Measurements from ENCODE around the gene NRCAM.

Gene NRCAM

GRCh38 chr7:108204281-108204796 is 251.9 kb downstream of the NRCAM start:
- no peak for DNase-seq (ENCODE audit: low read depth in 2 of 2)

- no peak for DNase-seq (ENCODE audit: low read depth in 2 of 2)
Measured at GRCh38 chr7:108203537-108203936, 252.7 kb downstream of the NRCAM start.

DNA sequence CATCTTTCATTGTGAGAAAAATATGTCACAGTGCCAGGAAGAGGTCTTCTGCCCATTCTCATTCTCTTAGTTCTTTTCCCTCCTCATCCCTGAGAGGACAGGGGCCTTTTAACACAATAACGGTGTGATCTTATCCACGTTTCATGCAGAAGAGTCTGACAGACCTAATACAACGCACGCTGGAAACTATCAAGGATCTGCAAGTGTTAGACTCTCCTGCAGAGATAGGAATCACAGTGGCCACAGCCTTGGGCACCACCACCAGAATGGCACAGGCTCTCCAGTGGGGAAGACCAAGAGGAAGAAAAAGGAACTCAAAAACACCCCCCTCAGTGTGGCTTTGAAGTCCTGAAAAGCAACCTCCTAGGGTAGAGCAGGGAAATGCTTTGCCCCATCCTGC is 253.5 kb downstream of the NRCAM start:
- no peak for DNase-seq (ENCODE audit: low read depth in 2 of 2)

DNA sequence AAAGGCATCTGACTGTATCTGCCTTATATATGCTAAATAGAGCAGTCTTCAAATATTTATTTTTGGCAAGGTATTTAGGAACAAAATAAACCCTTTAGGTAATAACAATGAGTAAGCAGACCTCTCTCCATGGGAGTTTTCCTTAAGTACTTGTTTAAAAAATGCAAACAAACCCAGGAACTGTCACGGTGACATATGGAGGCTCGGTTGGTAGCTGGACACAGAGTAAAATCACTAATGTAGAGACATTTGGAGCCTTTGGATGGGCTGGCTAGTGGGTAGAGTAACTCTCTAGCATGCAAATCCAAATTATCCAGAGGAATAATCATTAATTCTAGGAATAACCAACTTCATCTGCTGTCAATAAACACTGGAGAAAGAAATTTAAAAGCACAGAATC is 254.5 kb downstream of the NRCAM start:
- DNase-seq (ENCODE audit: low read depth in 2 of 2), result no peak

GRCh38 chr7:108200326-108200725 is 255.9 kb downstream of the NRCAM start:
- no peak for DNase-seq (ENCODE audit: low read depth in 2 of 2)

DNA sequence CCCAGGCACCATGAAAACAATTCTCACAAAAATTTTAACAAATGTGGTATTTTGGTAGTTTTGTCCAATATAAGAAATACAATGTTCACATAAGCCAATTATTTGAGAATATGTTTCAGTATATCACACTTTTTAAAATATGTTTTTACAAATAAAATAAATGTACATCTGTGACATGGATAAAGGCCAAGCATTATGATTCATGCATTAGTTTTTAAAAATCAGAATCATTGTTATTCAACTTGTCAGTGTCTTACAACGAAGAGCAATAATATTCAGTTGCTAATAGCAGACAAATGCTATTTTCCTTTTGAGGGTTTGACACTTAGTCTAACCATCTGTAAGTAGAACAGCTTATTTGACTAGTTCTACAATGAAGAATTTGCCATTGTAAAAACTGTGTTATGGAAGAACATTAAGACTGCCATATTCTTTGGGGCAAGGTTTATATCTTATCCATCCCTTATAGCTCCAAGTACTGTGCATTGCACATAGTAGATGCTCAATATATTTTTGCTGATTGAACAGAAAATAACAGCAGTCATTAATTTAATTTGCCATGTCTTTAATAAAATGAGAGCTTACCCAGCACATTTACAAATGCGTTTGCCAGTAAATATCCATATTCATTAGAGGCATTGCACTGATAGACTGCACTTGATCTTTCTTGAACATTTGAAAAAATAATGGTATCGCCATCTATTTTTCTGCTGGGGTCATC is 258.7 kb downstream of the NRCAM start:
- DNase-seq (ENCODE audit: low read depth in 2 of 2), result no peak

DNA sequence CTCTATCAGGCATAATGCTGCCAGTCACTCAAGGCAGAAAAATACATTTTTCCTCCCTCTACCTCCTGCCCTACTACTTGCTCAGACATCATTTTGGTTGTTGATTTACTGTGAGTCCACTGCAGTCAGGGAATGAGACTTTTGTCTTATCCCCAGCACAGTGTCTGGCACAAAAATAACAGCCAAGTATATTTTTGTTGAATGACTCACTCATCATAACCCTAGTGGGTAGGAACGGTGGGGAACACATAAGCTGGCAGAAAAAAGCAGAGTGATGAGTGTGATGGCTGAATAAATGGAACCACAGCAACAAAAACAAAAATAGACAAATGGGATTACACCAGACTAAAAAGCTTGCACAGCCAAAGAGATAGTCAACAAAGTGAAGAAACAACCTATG is 260.2 kb downstream of the NRCAM start:
- DNase-seq (ENCODE audit: low read depth in 2 of 2), result no peak

- no peak for DNase-seq (ENCODE audit: low read depth in 2 of 2)
Measured at GRCh38 chr7:108193594-108194498, 262.4 kb downstream of the NRCAM start.

GRCh38 chr7:108190891-108191290 is 265.3 kb downstream of the NRCAM start:
- no peak for DNase-seq (ENCODE audit: low read depth in 2 of 2)

GRCh38 chr7:108189733-108190388 is 266.4 kb downstream of the NRCAM start:
- no peak for DNase-seq (ENCODE audit: low read depth in 2 of 2)

DNA sequence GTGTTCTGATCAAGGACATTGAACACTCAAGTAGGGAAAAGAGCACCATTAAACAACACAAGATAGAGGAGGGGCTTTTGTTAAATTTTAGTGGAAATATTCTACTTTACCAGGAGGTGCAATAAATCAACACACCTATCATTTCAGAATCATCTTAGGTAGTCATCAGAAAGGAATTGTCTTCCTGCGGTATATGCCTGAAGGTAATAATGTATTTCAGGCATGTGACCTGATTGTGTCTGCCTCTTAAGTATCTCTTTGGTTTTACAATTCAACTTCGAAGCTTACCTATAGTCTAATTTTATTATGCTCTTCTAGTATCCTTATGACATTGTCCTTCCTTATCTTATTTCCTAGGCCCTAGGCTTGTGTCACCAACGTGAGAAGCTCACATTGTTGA is 267.5 kb downstream of the NRCAM start:
- DNase-seq (ENCODE audit: low read depth in 2 of 2), result no peak

GRCh38 chr7:108181073-108181985 is 274.9 kb downstream of the NRCAM start:
- no peak for DNase-seq (ENCODE audit: low read depth in 2 of 2)

DNA sequence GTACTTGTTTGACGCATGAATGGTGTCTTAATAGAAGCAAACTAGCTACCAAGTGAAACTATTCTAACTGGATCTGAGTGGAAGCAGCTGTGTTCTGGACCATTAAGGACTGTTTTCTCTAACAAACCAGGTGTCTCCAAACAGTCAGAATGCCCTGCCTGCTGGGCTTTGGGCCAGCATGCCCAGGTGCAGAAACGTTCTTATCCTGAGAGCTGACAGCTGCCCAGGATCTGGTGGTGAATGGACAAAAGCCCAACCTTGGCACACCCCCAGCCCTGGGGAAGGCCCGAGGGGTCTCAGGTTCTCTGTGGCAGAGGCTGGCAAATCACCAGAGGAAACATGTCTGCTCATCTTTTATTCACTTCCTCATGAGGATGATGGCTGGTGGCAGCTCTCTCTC is 277.8 kb downstream of the NRCAM start:
- no peak for DNase-seq (ENCODE audit: low read depth in 2 of 2)

DNA sequence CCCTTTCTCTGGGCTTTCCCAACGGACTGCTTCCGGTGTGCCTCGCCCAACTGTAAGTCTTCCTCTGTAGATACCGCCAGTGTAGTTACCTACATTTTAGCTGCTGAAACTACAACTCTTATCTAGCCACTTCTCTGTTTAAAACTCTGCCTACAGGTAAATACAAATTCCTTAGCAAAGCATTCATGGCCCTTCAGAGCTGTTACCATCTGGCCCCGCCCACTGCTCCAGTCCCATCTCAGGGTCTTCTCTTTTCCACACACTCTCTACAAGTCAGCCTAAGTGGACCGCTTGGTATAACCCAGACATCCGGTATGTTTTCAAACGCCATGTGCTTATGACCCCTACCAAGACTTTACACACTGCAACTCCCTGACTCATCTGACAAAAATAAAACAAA is 285.1 kb downstream of the NRCAM start:
- no peak for DNase-seq (ENCODE audit: low read depth in 2 of 2)

GRCh38 chr7:108170251-108170650 is 286.0 kb downstream of the NRCAM start:
- DNase-seq (ENCODE audit: low read depth in 2 of 2), result no peak

GRCh38 chr7:108167460-108167859 is 288.8 kb downstream of the NRCAM start:
- no peak for DNase-seq (ENCODE audit: low read depth in 2 of 2)

- no peak for DNase-seq (ENCODE audit: low read depth in 2 of 2)
Measured at GRCh38 chr7:108166687-108167086, 289.5 kb downstream of the NRCAM start.

DNA sequence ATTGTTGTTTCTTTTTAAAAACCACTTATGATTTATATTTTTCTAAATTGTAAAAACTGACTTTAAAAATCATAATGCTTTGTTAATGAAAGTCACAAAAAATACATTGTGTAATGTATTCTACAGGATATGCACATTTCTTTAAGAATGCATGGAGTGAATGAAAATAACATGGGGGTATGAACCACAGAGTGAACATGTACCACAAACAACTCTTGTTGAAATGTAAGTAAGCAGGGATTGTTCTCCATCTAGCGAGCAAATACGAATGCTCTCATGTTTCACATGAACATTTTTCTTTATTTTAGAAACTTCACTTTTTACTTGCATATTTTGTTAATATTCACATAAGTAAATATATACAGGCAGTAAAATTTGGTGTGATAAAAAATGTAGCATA is 290.5 kb downstream of the NRCAM start:
- DNase-seq (ENCODE audit: low read depth in 2 of 2), result no peak

GRCh38 chr7:108164946-108165345 is 291.3 kb downstream of the NRCAM start:
- no peak for DNase-seq (ENCODE audit: low read depth in 2 of 2)

GRCh38 chr7:108164342-108164741 is 291.9 kb downstream of the NRCAM start:
- DNase-seq (ENCODE audit: low read depth in 2 of 2), result no peak

DNA sequence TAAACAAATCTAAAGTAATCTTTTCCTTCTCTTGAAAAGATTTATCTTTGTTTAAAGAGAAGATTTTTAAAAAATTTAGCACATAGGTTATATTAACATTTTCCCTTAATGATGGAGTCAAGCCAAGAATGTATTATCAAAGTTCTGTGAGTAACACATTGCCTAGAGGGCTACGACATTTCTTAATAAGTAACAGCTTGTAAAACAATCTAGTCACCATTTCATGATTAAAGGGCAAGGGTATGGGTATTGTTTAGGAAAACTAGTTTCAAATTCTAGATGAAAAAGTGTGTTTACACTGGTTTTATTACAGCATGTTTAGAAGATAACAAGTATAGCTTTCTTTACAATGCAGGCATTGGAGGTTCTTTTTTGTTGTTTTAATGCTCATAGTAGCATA is 297.5 kb downstream of the NRCAM start:
- no peak for DNase-seq (ENCODE audit: low read depth in 2 of 2)
